HG03457 (cell line): Measurements from ENCODE around the gene CYTH3.

Experiments
- ATAC-seq: cut with Tn5 transposase; IDR thresholded peaks from one replicate; pipeline ENCODE4 v1.9.1; 2021; ENCODE audit warnings: moderate number of reproducible peaks; ENCODE audit not compliant: unreplicated experiment

Gene CYTH3

DNA sequence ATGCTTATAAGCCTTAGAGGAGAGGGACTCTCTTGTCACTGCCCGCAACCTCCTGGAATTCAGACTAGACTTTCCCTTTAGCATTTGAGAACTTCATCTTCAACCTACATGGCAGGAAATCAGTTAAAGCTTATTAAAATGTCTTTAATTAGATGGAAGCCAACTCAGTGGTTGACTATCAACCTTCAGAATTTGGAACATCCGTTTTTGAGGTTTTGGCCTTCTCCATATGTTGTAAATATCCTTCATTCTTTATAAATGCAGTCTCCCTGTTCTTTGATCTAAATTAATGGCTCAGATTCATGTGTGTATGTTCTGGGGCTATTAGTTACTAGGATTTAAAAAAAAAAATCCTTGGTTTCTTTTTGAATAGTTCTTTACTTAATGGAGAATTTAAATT, 156.2 kb downstream of the CYTH3 start:
- no peak for ATAC-seq
